Islet of Langerhans (tissue), 1 donor: ENCODE data around the gene HMX2.

Experiments
- FAIRE-seq: peaks from one replicate; lab custom pipeline; 2011; peaks lifted over from hg19 to GRCh38; lab: Jason Lieb, UNC

Gene HMX2, protein sequence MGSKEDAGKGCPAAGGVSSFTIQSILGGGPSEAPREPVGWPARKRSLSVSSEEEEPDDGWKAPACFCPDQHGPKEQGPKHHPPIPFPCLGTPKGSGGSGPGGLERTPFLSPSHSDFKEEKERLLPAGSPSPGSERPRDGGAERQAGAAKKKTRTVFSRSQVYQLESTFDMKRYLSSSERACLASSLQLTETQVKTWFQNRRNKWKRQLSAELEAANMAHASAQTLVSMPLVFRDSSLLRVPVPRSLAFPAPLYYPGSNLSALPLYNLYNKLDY

DNA sequence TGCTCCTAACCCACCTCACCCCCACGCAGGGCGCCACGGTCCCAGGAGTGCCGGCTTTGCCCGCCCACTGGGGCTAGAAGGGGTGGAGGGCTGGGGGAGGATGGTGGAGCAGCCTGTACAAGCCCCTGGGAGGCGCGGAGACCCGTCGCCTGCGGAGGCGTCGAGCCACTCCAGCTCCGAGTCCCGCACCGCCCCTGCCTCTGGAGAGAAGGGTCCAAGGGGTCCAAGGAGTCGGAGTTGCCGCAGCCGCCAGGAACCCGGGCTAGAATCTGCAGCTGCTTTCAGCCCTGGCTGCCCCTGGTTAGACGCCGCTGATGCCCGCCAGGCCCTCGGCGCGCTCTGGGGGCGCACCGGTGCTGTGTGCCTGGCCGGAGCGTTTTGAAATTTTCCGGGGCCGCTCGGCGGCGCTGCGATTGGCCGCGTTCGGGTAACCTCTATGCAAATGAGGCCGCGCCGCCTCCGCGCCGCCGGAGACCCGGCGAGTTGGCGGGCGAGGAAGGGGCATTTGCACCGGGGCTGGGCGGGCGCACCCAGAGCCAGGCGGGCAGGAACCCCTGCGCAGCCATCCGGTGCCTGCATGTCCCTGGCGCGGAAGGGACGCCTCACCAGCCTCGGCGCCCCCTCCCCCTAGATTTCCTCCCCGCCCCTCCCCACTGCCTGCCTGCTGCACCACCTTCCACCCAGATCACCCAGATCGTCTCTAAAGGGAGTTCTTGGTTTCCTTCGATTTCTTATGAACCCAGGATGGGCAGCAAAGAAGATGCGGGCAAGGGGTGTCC lies at the start of gene HMX2:
HMX2 (plus strand) TSS at position 502 of the 779 bp plus-strand sequence; CDS start at position 745, 243 bp downstream.
- FAIRE-seq, result no peak

DNA sequence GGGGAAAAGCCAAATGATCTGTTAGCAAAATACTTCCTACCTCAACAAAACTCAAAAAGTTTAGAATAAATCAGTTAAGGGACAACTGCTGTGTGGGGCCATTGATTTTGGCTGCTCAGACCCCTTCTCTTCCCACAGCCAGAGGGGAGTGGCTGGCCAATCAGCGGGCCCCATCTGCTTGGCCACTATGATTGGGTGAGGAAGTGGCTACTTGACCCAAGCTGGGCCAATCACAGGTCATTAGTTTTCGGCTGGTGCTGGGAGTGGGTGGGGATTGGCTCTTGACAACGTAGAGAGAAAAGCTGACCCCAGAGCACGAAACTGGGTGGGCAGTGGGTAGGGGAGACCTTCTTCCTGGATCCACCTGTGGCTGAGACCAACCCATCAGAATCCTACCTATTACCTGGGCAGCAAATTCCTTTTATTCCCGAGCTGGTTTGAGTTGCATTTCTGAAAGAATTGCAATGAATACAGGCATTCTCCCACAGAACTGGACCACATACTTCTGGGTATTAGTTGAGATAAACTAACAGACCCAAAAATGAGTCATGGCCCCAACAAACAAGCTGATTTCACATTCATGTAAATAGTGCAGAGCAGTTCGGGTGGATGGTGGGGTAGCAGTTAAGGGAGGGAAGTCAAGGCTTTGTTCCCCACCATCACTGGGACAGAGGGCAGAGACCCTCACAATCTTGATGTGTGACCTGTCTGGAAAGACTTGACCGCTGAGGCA lies 47.7 kb upstream of the HMX2 start:
- no peak for FAIRE-seq

DNA sequence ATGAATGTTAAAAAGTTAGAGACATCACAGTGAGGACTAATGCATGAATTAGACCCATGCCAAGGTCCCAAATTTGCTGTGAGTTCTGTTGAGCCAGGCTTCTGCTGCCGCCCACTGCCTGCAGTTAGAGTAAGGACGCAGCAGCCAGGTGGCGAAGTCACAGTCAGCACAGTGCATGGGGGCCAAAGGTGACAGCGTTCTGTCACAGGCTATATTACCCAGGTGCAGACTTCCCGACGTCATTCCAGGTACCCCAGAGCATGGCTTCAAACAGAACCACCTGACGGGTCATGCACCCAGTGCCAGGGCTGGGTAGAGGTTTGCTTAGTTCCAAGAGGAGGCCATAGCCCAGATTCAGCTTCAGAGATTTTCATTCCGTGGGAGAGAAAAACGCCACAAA lies 46.1 kb upstream of the HMX2 start:
- no peak for FAIRE-seq

GRCh38 chr10:123102673-123103072 lies 45.3 kb upstream of the HMX2 start:
- FAIRE-seq, result no peak

GRCh38 chr10:123103944-123104343 lies 44.0 kb upstream of the HMX2 start:
- FAIRE-seq, result no peak

GRCh38 chr10:123109466-123109865 lies 38.5 kb upstream of the HMX2 start:
- FAIRE-seq, result no peak

GRCh38 chr10:123117644-123118417 lies 30.1 kb upstream of the HMX2 start:
- no peak for FAIRE-seq

DNA sequence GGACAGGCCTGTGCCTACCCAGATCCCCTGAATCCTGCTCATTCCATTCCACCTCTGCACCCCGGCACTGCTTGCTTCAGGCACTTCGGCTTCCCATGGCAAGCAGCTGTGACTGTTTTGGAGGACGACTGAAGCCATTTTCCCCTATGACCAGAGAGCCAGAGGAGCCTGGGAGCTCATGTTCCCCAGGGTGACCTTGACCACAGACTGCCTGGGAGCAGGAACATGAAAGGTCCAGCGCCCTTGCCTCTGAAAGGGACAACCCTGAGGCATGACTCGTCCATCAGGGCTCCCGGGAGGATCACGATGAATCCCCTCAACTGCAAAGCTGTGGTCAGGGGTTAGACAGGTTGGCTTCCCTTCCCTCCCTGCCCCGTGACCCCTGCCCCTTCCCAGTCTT lies 28.9 kb upstream of the HMX2 start:
- FAIRE-seq, result no peak

DNA sequence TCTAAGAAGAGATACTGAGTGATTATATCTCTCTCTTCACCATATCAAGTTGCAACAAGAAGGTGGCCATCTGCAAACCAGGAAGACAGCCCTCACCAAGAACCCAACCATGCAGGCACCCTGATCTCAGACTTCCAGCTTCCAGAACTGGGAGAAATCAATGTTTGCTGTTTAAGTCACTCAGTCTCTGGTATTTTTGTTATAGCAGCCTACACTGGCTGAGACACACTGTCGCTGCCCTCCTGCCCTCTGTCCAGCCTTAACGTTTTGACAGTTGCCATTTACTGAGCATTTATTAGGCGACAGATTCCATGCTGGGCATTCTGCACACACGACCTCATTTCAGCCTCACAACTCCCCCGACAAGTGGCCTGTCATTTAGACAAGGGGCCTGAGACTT lies 21.7 kb upstream of the HMX2 start:
- no peak for FAIRE-seq

GRCh38 chr10:123129618-123130271 lies 18.2 kb upstream of the HMX2 start:
- FAIRE-seq, result no peak

DNA sequence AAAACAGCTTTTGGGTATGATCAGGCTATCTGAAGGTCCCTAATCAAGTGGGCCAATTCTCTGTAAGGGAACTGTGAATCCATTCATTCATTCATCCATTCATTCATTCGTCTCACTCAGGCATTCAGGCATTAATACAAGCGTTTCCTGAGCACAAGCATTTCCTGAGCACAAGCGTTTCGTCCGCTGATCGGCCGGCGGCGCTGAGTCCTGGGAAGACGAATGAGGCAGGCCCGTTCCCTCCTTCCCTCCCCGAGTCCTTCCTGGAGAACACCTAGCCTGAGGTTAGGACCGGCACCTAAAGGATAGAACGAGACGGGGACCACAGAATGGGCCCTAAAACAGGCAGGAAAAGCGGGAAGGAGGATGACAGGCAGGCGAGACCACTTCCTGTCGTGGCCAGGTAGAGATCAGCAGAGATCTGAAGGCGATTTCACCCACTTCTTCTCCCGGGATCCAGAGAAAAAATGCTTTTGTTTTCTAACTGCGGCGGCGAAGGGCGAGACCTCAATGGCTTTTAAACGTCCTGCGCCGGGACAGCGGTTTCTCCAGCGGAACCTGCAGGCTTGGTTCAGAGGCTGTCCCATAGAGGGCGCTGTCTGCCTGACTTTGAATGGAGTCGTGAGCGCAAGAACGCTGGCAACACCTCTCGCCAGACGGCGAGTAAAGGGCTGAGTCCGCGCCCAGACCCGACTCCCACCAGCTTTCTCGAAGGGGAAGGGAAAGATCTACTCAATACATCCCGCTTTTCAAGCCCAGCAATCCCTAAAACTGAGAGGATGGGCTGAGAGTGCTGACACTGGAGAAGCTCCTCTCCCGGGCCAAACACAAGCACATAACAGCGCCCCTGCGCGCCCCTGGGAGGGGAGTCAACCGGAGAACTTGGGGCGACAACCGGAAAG lies 15.1 kb upstream of the HMX2 start:
- no peak for FAIRE-seq

DNA sequence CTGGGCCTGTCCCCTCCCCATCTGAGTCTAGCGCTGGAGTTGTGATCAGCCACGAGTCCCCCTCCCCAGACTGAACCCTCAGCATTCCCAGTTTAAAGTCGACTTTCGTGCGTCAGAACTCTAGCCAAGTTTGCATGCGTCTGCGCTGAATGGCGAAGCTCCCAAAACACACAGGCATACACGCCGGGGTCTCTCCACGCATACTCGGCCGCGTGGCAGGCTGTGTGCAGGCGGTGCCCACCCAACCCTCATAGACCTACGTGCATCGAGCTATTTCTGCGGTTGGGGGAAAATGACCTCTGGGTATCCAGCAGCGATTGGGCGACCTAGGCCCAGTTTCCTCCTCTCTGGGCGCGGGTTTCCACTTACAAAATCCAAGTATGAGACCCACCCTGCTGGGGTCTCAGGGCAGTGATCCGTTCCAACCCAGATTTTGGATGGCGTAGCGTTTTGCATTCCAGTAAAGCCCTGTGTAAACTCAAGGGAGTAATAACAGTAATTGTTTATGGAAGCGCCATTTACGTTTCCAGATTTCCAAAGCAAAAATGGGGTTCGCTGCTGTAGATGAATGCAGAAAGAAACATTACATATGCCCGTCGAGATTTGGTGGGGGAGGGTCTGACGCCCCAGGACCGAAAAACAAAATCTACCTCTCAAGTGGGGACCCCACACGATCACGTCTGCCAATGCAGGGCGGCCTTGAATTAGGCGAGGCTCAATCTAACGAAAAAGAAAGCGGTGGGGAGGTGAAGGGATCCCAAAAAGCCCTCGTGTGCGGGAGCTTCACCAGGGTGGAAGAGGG lies 14.2 kb upstream of the HMX2 start:
- no peak for FAIRE-seq

- FAIRE-seq, result no peak
Measured at GRCh38 chr10:123134343-123134914, 13.5 kb upstream of the HMX2 start.

DNA sequence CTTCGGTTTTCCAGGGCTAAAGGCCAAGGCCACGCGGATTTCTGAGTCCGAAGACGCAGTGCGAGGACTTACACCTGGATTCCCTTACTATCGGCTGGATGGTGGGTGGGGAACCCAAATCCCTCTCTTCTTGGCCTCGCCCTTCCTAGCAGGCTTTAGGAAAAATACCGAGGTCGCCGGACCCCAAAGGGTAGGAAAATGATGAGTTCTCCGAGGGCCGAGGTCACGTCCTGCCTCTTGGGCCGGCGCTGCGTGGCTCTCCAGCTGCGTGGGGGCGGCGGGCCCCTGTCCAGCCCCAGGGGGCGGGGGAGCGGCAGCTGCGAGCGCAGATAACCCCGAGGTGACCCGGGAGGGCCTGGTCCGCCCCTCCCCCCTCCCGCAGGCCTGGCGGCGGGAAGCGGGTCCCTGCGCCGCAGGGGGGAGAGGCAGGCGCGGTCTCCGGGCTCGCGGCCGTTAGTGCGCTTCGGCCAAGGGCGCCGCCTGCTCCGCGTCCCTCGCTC lies 13.0 kb upstream of the HMX2 start:
- FAIRE-seq, result no peak

DNA sequence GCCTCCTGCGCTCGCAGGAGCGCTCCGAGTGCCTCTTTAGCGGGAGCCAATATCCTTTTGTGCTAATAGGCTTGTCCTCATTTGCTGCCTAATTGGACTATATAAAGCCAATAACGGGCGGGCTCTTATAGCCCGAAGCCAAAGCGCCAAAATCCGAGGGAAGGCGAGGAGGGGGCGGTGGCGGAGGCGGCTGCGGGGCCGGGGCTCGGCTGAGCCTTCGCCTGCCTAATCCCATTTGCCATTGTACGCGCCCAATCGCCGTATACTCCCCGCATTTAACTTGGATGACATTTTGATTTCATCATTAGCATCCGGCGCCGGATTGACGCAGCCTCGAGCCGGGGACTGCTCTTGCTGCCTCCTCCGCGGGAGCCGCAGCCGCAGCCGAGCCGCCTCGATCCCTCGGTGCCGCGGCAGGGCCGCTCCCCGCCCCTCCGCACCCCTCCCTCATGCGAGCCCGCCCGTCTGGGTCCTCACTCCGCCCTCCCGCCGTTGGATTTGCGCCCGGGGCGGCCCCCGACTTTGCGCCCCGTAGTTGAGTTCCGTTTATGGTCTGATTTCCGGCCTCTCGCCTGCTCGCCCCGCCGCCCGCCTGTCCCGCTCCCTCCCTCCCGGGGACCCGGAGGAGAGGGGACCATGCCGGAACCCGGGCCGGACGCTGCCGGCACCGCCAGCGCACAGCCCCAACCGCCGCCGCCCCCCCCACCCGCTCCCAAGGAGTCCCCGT lies 12.4 kb upstream of the HMX2 start, which contains the start of gene HMX3:
HMX3 (plus strand) TSS at position 556 of the 727 bp plus-strand sequence; CDS start at position 637, 81 bp downstream.
- no peak for FAIRE-seq

DNA sequence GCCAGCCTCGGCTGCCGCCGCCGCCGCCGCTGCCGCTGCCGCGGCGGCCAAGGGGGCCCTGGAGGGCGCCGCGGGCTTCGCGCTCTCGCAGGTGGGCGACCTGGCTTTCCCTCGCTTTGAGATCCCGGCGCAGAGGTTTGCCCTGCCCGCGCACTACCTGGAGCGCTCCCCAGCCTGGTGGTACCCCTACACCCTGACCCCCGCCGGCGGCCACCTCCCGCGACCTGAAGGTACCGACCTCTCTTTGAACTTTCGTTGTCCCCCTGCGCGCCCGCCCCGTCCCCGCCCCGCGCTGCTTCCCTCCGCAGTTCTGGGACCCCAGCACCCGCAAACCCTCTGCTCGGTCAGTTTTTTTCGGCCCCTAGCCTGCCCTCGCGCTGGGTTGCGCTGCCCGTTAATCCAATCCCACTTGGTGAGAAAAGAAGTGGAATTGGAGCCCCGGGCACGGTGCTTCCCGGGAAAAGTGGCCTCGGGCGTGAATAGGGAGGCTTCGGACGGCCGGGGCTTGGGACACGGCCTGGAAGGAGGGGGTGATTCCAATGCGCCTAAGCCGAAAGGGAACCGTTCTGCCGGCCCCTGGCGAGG lies 11.6 kb upstream of the HMX2 start:
- FAIRE-seq, result no peak

DNA sequence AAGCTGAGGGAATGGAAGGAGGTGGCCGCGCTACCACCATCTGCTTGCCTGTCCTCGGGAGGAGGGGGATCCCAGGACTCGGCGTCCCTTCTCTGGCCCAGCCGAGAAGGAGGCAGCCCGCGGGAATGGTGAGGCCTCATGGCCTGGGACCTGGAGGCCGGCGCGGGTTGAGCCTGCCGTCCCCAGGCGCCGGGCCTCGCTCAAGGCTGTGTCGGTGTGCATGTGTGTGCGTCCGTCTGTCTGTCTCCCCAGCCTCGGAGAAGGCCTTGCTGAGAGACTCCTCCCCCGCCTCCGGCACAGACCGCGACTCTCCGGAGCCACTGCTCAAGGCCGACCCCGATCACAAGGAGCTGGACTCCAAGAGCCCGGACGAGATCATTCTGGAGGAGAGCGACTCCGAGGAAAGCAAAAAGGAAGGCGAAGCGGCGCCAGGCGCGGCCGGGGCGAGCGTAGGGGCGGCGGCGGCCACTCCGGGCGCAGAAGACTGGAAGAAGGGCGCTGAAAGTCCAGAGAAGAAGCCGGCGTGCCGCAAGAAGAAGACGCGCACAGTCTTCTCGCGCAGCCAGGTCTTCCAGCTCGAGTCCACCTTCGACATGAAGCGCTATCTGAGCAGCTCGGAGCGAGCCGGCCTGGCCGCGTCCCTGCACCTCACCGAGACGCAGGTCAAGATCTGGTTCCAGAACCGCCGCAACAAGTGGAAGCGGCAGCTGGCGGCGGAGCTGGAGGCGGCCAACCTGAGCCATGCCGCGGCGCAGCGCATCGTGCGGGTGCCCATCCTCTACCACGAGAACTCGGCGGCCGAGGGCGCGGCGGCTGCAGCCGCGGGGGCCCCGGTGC lies 10.9 kb upstream of the HMX2 start:
- no peak for FAIRE-seq
